IPS-11a (cell line): ENCODE results near the gene WNT11.

ENCODE experiments used
- H3K4me3 ChIP-seq: one replicate; pipeline ENCODE4 v1.5.1; 2013; ENCODE audit warnings: low read depth, low read length, control low read depth

WNT11 gene

GRCh38 chr11:76206327-76207081 is at the start of gene WNT11:
WNT11 (minus strand) TSS chr11:76206502; CDS start chr11:76206407, 95 bp downstream.
- peak within 1 kb of the TSS; percentile 30 for H3K4me3 ChIP-seq

GRCh38 chr11:76253416-76253815 is 47.1 kb upstream of the WNT11 start:
- H3K4me3 ChIP-seq = no peak overlapping the region

GRCh38 chr11:76252631-76253070 is 46.3 kb upstream of the WNT11 start:
- H3K4me3 ChIP-seq = no peak overlapping the region

GRCh38 chr11:76251576-76251975 is 45.3 kb upstream of the WNT11 start:
- H3K4me3 ChIP-seq = no peak overlapping the region

GRCh38 chr11:76251226-76251575 is 44.9 kb upstream of the WNT11 start:
- H3K4me3 ChIP-seq = no peak overlapping the region

- no peak overlapping the region for H3K4me3 ChIP-seq
Observed at GRCh38 chr11:76250520-76251225, 44.4 kb upstream of the WNT11 start.

- H3K4me3 ChIP-seq = no peak overlapping the region
Observed at GRCh38 chr11:76249195-76249741, 43.0 kb upstream of the WNT11 start.

GRCh38 chr11:76248210-76248609 is 41.9 kb upstream of the WNT11 start:
- no peak overlapping the region for H3K4me3 ChIP-seq

GRCh38 chr11:76247091-76247490 is 40.8 kb upstream of the WNT11 start:
- no peak overlapping the region for H3K4me3 ChIP-seq

- no peak overlapping the region for H3K4me3 ChIP-seq
Observed at GRCh38 chr11:76246271-76246933, 40.1 kb upstream of the WNT11 start.

GRCh38 chr11:76245720-76246119 is 39.4 kb upstream of the WNT11 start:
- no peak overlapping the region for H3K4me3 ChIP-seq

GRCh38 chr11:76244316-76244851 is 38.1 kb upstream of the WNT11 start:
- no peak overlapping the region for H3K4me3 ChIP-seq

- H3K4me3 ChIP-seq = no peak overlapping the region
Observed at GRCh38 chr11:76243957-76244285, 37.6 kb upstream of the WNT11 start.

GRCh38 chr11:76243193-76243956 is 37.1 kb upstream of the WNT11 start:
- no peak overlapping the region for H3K4me3 ChIP-seq

GRCh38 chr11:76242004-76242779 is 35.9 kb upstream of the WNT11 start:
- no peak overlapping the region for H3K4me3 ChIP-seq

- no peak overlapping the region for H3K4me3 ChIP-seq
Observed at GRCh38 chr11:76241243-76242000, 35.1 kb upstream of the WNT11 start.

- no peak overlapping the region for H3K4me3 ChIP-seq
Observed at GRCh38 chr11:76240666-76241065, 34.4 kb upstream of the WNT11 start.

GRCh38 chr11:76240161-76240540 is 33.8 kb upstream of the WNT11 start:
- no peak overlapping the region for H3K4me3 ChIP-seq

GRCh38 chr11:76239483-76240160 is 33.3 kb upstream of the WNT11 start:
- no peak overlapping the region for H3K4me3 ChIP-seq
